HG02678 (cell line): Measurements from ENCODE around the gene ASCC3.

Experiments used
- ATAC-seq: cut with Tn5 transposase; IDR thresholded peaks from one replicate; pipeline ENCODE4 v1.9.1; 2021; ENCODE audit warnings: mild to moderate bottlenecking, moderate library complexity; ENCODE audit not compliant: unreplicated experiment

The ASCC3 gene, protein sequence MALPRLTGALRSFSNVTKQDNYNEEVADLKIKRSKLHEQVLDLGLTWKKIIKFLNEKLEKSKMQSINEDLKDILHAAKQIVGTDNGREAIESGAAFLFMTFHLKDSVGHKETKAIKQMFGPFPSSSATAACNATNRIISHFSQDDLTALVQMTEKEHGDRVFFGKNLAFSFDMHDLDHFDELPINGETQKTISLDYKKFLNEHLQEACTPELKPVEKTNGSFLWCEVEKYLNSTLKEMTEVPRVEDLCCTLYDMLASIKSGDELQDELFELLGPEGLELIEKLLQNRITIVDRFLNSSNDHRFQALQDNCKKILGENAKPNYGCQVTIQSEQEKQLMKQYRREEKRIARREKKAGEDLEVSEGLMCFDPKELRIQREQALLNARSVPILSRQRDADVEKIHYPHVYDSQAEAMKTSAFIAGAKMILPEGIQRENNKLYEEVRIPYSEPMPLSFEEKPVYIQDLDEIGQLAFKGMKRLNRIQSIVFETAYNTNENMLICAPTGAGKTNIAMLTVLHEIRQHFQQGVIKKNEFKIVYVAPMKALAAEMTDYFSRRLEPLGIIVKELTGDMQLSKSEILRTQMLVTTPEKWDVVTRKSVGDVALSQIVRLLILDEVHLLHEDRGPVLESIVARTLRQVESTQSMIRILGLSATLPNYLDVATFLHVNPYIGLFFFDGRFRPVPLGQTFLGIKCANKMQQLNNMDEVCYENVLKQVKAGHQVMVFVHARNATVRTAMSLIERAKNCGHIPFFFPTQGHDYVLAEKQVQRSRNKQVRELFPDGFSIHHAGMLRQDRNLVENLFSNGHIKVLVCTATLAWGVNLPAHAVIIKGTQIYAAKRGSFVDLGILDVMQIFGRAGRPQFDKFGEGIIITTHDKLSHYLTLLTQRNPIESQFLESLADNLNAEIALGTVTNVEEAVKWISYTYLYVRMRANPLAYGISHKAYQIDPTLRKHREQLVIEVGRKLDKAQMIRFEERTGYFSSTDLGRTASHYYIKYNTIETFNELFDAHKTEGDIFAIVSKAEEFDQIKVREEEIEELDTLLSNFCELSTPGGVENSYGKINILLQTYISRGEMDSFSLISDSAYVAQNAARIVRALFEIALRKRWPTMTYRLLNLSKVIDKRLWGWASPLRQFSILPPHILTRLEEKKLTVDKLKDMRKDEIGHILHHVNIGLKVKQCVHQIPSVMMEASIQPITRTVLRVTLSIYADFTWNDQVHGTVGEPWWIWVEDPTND (N-terminal part only)

DNA sequence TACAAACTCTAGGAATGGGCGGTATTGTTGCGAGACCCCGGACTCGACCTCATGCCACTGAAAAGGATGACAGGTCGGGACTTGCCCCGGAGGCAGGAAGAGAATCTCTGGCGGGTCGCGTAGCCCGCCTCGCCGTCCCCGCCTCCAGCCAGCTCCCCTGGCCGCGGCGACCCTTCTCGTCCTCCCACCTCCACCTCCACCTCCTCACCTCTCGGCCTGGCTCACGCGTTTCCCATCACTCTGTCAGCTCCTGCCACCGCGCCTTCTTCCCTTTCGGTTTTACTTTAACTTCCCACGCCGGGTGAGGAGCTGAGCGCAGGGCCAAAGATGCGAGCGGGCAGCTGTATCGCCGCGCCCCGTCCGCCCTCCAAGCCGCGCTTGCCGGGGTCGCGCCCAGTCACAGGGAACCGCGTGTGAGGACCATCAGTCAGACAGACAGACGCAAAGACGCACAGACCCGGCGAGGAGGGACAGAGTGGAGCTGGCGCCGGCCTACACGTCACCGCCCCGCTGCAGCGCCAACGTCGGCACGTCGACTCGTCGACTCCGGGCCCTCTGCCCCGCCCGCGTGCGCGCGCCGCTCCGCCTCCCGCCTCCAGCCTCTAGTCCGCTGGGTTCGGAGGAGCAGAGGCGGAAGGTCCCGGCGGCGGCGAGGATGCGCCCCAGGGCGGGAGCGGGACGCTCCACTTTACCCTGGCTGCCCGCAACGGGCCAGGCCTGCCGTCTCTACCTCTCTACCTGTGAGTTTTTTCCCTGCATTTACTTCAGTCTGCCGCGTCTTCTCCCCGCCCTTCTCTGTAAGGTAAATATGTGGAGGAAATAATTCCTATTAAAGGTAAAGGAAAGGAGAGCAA is at the start of gene ASCC3:
TSS of gene ASCC3 (minus strand) at position 477 of the 854 bp plus-strand sequence. CDS start 13,332 bp downstream, outside the sequence.
- peak; percentile 95 for ATAC-seq

DNA sequence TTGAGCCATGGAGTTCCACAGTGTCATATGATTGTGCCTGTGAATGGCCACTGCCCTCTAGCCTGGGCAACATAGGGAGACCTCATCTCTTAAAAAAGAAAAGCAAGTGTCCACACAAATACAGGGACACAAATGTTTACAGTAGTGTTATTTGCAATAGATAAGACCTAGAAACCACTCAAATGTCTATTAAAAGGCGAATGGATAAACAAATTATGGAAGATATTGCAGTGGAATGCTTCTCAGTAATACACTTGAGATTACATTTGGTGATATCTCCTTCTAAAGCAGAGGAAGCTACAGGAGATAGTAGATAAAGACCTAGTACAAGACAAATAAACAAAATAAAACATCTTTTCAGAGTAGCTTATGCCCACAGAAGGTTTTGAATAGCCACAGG is 44.6 kb upstream of the ASCC3 start:
- no peak for ATAC-seq

DNA sequence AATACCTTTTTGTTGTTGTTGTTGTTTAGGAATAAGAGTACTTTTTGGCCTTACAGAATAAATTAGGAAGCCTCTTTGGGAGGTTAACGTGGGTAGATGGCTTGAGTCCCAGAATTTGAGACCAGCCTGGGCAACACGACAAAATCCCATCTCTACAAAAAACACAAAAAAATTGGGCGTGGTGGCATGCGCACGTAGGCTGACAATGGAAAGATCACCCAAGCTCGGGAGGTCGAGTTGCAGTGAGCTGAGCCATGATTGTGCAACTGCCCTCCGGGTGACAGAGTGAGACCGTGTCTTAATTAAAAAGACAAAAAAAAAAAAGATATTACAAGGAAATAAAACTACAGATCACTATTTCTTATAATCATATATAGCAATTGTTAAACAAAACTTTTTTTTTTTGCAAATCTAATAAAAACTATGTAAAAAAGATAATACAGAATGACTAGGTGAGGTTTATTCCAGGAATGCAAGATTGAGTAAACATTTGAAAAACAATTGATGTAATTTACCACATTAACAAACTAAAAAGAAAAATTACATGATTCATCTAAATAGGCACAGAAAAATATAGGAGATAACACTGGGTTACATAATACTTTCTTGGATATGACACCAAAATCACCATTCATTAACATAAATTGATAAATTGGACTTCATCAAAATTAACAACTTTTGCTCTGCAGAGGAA is 43.6 kb upstream of the ASCC3 start:
- ATAC-seq = no peak

DNA sequence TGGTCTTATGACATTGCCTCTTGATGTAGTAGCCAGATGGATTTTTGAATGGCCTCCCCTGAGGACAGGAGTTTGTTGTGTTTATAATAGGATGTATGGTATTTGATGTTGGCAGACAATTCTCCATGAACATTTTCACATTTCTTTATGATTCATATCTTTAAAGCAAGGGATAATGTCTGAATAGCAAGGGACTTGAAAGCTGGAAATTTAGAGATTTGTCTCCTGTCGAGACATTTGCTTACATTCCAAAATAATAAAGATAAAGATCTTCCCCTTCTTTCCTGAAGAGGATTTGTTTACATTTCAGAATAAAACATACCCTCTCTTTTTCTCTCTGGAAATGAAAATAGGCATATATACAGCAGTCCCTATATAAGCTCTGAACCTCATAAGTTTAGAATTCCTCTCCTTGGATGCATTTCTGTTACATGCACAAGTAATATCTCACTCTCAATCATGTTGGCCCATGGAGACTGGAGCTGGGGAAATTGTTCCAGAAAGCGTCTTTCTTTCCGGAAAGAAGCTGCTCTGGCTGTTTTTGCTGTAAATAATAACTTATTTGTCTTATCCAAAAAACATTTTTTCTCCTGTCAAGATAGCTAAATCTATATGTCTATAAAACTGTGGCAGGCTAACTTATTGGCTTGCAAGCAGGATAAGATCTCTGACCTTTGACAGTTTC is 42.5 kb upstream of the ASCC3 start:
- ATAC-seq = no peak

DNA sequence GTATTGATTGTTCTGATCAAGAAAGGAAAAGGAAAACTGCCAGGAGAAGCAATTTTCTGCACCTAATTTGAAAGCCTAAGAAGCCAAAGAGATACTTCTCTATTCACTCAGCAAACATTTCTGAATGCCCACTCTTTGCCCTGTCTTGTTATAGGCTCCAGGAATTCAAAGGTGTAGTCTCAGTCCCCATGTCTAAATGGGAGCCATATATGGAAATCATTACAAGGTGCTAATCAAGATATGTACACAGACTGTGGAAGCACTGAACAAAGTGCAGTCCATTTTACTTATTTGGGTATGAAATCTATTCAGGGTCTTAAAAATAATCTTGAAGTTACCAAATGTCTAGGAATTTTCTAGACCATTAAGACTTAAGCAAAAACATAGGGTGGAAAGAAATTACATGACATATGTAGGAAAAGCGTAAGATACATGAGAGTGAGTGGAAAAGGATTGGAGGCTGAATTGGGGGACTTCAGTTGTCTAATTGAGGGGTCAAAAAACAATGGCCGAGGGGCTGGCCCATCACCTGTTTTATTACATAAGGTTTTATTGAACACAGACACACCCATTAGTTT is 39.0 kb upstream of the ASCC3 start:
- ATAC-seq = no peak

DNA sequence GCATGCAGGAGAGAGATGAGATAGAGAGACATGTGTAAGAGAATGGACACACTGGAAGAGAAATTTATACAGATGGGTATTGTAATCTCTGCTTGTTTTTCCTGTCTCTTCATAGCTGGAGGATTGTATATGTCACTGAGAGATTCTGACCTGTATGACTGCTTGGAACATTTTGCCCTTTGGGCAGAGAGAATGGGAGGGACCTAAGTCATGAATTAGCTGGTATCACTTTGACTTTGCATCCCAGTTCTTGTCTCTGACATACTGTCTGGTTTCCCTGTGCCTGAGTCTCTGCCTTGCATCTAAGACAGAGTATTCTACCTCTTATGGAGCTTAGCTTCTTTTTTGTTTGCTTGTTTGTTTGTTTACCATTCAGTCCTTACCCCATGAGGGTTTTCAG is 37.0 kb upstream of the ASCC3 start:
- ATAC-seq = no peak

DNA sequence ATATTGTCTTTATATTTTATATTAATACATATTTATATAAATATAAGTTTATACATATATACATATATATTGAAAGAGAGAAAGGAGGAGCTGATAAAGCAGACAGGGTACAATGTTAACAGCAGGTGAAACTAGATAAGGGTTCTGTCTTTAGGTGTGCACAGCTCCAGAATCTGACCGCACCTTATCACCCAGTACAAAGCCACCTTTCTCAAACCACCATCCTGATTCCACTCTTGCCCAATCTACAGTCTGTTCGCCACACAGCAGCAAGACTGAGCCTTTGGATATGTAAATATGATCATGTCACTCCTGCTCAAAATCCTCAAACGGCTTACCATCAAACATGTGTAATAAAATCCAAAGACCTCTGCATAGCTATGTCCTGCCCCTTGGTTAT is 34.7 kb upstream of the ASCC3 start:
- ATAC-seq = no peak

DNA sequence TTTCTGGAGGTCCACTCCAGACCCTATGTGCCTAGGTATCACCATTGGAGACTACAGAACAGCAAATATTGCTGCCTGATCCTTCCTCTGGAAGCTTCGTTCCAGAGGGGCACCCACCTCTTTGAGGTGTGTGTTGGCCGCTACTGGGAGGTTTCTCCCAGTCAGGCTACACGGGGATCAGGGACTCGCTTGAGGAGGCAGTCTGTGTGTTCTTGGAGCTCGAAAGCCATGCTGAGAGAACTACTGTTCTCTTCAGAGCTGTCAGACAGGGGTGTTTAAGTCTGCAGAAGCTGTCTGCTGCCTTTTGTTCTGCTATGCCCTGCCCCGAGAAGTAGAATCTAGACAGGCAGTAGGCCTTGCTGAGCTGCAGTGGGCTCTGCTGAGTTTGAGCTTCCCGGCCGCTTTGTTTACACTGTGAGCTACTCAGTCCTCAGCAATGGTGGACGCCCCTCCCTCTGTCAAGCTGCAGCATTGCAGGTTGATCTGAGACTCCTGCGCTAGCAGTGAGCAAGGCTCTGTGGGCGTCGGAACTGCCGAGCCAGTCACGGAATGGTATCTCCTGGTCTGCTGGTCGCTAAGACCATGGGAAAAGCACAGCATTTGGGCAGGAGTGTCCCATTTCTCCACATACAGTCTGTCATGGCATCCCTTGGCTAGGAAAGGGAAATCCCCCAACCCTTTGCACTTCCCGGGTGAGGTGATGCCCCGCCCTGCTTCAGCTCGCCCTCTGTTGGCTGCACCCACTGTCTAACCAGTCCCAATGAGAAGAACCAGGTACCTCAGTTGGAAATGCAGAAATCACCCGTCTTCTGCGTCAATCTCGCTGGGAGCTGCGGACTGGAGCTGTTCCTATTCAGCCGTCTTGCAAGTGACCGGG is 32.5 kb upstream of the ASCC3 start:
- no peak for ATAC-seq

DNA sequence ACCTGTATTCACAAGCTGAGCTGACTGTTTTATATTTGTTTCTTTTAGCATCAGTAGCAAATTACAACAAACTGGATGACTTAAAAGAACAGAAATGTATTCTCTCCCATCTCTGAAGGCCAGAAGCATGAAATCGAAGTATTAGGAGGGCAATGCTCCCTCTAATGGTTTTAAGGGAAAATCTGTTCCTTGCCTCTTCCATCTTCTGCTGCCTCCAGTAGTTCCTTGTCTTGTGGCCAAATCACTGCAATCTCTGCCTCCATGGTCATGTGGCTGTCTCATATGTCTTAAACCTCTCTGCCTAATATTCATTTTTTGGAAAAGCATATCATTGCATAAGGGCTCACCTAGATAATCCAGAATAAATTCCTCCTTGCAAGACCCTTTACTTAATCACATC is 25.2 kb upstream of the ASCC3 start:
- ATAC-seq = no peak

DNA sequence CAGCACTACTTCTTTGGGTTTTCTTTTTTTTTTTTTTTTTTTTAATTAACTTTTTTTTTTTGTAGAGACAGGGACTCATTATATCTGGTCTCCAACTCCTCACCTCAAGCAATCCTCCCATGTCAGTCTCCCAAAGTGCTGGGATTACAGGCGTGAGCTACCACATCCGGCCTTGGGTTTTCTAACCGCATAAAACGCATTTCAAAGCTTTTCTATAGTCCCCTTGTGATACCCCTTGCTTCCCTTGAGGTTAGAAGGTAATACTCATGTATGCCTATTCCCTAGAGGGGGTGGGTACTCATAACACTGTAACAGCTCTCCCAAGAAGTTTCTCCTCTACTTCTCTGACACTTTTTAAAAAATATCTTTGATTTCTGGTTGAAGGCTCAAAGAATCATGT is 23.9 kb upstream of the ASCC3 start:
- ATAC-seq = no peak

DNA sequence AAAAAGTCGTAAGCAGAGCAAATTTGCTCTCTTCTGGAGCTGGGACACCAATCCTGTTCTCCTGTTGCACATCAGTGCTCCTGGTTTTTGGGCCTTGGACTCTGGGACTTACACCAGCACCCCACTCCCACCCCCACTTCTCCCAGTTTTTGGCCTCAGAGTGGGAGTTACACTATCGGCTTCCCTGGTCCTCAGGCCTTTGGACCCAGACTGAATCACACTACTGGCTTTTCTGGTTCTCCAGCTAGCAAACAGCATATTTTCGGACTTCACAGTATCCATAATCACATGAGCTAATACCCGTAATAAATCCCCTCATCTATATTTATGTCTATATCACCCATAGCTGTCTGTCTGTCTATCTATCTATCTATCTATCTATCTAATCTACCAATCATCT is 23.2 kb upstream of the ASCC3 start:
- no peak for ATAC-seq

DNA sequence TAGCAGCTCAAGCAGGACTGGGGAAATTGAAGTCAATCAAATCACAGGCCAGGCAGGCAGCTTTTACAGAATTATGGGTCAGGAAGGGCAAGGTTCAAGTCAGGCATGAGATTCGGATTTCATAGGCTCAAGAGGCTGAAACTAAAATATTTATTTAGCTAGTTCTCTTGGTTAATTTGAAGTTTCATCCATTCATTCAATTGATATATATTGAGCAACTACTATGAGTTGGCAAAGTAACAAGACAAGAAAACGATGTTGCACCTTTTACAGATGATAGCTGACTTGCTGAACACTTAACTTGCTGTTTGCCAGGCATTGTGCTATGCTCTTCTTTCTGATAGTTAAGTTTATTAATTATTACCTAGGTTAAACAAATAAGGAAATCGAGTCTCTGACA is 20.5 kb upstream of the ASCC3 start:
- no peak for ATAC-seq

DNA sequence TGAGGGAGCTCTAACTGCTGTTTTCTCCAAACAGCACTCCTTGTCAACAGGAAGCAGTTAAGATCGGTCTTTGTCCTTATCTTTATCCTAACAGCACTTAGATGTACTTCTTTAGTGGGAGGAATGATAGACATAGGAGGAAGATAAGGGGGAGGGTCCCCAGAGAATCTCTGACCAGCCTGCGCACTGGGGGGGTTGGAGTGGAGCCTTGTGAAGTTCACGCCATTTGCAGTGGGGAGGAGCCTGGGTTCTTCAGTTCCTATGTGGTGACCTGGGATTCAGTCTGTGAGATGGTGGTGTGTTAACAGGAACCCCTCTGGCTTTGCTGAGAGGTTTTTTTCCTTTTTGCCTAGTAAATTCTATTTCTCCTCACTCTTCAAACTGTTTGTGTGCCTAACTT is 18.1 kb upstream of the ASCC3 start:
- ATAC-seq = no peak

DNA sequence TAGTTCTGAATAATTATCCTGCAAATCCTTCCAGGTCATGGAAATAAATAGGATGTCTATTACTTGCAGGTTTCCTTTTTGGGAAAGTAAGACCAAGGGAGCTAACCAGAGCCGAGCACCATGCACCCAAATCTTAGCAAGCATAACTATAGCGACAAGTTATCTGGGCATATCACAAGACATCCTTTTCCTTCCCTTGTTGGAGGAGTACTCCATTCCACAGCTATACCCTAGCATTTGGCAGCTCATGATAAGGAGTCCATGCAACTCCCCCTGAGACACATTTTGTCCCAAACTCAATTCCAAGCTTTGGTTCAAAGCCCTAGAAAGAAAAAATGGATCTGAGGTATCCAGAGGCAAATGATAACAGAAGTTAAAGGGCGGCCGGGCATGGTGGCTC is 16.5 kb upstream of the ASCC3 start:
- ATAC-seq = no peak

DNA sequence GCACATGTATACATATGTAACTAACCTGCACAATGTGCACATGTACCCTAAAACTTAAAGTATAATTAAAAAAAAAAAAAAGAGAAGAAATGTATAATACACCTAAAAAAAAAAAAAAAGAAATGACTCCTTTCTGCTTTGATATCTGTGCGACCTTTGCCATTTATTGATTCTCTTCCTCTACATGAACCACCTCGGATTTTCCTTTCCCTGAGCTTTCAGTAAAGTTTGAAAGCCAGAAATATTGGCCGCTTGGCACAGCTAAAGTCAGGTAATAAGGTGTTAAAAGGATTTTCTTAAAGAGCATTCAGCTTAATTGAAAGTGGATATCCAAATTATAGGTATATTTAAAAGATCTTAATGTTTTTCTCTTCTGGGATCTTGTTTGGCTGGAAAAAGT is 12.6 kb upstream of the ASCC3 start:
- ATAC-seq = no peak

DNA sequence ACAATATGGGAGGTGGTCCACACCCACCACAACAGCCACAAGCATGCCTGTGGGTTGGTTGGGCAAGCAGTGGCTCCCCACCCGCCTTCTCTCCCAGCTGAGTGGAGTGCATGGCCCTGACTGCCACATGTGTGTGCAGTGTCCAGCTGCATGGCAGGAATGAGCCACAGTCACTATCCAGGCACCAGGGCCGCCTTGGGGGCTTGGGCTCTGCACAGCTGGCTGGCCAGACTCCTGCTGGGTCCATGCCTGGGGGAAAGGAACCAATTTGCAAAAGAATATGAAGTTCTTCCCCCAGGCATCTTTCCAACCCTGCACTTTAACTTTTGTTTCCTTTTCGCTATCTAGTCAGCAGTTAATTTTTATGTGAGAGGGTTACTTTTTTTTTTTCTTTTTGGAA is 11.6 kb upstream of the ASCC3 start:
- no peak for ATAC-seq

DNA sequence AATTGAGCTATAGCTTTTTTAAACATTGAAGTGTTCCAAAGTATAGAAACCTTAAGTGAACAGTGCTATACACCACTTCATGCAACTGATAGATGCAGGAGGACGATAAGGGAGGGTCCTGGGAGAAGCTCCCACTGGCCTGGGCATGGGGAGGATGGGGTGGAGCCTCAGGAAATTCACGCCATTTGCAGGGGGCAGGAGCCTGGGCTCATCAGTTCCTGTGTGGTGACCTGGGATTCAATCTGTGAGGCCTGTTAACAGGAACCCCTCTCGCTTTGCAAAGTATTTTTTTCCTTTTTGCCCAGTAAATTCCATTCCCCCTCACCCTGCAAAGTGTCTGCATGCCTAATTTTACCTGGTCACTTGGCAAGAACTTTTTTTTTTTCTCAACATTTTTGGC is 11.0 kb upstream of the ASCC3 start:
- ATAC-seq = no peak

DNA sequence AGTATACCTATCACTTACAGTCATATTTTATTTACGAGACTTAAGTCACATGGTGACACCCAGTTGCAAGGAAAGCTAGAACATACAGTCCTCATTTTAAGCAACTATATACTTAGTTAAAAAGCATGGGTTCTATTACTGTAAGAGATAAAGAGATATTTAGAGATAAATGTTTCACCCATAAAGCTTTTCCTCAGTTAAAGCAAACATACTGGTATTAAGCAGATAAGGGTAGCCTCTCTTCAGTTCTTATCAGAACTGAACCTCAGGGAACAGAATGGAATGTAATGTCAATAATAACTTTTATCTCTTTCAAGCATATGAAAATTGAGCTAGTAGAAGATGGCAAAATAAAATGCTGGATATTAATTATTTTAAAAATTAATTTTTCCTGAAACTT is 9.9 kb upstream of the ASCC3 start:
- ATAC-seq = no peak
